Loucy (cell line): ENCODE data around the gene ALDH3A2.

ENCODE experiments used
- H2AFZ ChIP-seq: fragments of 200-600 bp; sonication (generic); 2 replicates; pipeline ENCODE4 v1.6.0; 2016; ENCODE audit warnings: antibody characterized with exemption, mild to moderate bottlenecking, low read length, moderate library complexity
- H3F3A ChIP-seq: fragments of 200-600 bp; 2 replicates; pipeline ENCODE4 v1.6.0; 2016; ENCODE audit warnings: antibody characterized with exemption, low read depth, mild to moderate bottlenecking
- H3K27me3 ChIP-seq: fragments of 200-600 bp; sonication (generic); 2 replicates; pipeline ENCODE4 v1.6.1; 2014; ENCODE audit warnings: low read length, mild to moderate bottlenecking; ENCODE audit not compliant: insufficient read depth, poor library complexity, severe bottlenecking
- H3K36me3 ChIP-seq: fragments of 200-600 bp; sonication (generic); 2 replicates; pipeline ENCODE4 v1.6.1; 2016; ENCODE audit warnings: low read length; ENCODE audit not compliant: insufficient read depth
- H3K4me1 ChIP-seq: fragments of 200-600 bp; sonication (generic); 2 replicates; pipeline ENCODE4 v1.5.1; 2014; ENCODE audit warnings: low read length, mild to moderate bottlenecking; ENCODE audit not compliant: insufficient read depth, poor library complexity, severe bottlenecking
- H3K4me2 ChIP-seq: fragments of 200-600 bp; sonication (generic); 2 replicates; pipeline ENCODE4 v1.6.0; 2014; ENCODE audit warnings: antibody characterized with exemption, low read length, low read depth, mild to moderate bottlenecking; ENCODE audit not compliant: poor library complexity, severe bottlenecking
- H3K4me3 ChIP-seq: fragments of 200-600 bp; sonication (generic); 2 replicates; pipeline ENCODE4 v1.5.1; 2014; ENCODE audit warnings: low read length, mild to moderate bottlenecking, mixed read lengths; ENCODE audit not compliant: poor library complexity, severe bottlenecking
- H3K79me2 ChIP-seq: fragments of 200-600 bp; sonication (generic); 2 replicates; pipeline ENCODE4 v1.6.1; 2014; ENCODE audit warnings: low read length; ENCODE audit not compliant: insufficient read depth
- H3K9ac ChIP-seq: fragments of 200-600 bp; sonication (generic); 2 replicates; pipeline ENCODE4 v1.6.0; 2014; ENCODE audit warnings: mild to moderate bottlenecking, low read depth, low read length, moderate library complexity; ENCODE audit not compliant: poor library complexity, severe bottlenecking
- H3K9me2 ChIP-seq: fragments of 200-600 bp; sonication (generic); replicated peaks from 2 replicates; pipeline ENCODE4 v1.6.1; 2016; ENCODE audit warnings: low read depth, low read length, mixed read lengths
- H3K9me3 ChIP-seq: fragments of 200-600 bp; sonication (generic); 2 replicates; pipeline ENCODE4 v1.6.1; 2014; ENCODE audit warnings: mild to moderate bottlenecking, antibody characterized with exemption, low read length, low read depth; ENCODE audit not compliant: insufficient read depth
- H4K20me1 ChIP-seq: fragments of 200-600 bp; sonication (generic); 2 replicates; pipeline ENCODE4 v1.6.0; 2014; ENCODE audit warnings: antibody characterized with exemption, low read length, mild to moderate bottlenecking; ENCODE audit not compliant: insufficient read depth, poor library complexity, severe bottlenecking
- CTCF ChIP-seq: fragments of 200-600 bp; sonication (generic); conservative IDR thresholded peaks from 2 replicates; pipeline ENCODE4 v1.5.1; 2014; ENCODE audit warnings: mild to moderate bottlenecking, antibody characterized with exemption, low read length
- EZH2phosphoT487 ChIP-seq: fragments of 200-600 bp; IDR thresholded peaks from 2 replicates; pipeline ENCODE4 v1.6.1; 2018; ENCODE audit warnings: antibody characterized with exemption, mild to moderate bottlenecking, moderate library complexity, borderline replicate concordance

ALDH3A2 gene

GRCh38 chr17:19720631-19721426 lies 72.3 kb downstream of the ALDH3A2 start:
- H3K79me2 ChIP-seq, result no peaks in the 10 kb centered on the region
- no peak overlapping the region for H3K4me3 ChIP-seq
- H3K27me3 ChIP-seq, result no peaks in the 10 kb centered on the region
- no peaks in the 10 kb centered on the region for H3K4me1 ChIP-seq
- H2AFZ ChIP-seq, result no peak overlapping the region
- no peaks in the 10 kb centered on the region for H4K20me1 ChIP-seq
- H3K4me2 ChIP-seq, result no peak overlapping the region
- TF ChIP-seq CTCF (no peak), EZH2phosphoT487 (no peak)
- no peaks in the 10 kb centered on the region for H3K36me3 ChIP-seq
- no peaks in the 10 kb centered on the region for H3K9me2 ChIP-seq
- no peaks in the 10 kb centered on the region for H3F3A ChIP-seq
- H3K9ac ChIP-seq, result no peak overlapping the region
- H3K9me3 ChIP-seq, result no peaks in the 10 kb centered on the region

- Histone ChIP-seq H3F3A (no peaks in the 10 kb centered on the region), H3K79me2 (no peaks in the 10 kb centered on the region), H3K27me3 (no peaks in the 10 kb centered on the region), H3K36me3 (no peaks in the 10 kb centered on the region), H3K4me2 (no peak overlapping the region), H3K4me1 (no peaks in the 10 kb centered on the region), H3K9me3 (no peaks in the 10 kb centered on the region), H3K9ac (no peak overlapping the region), H3K9me2 (no peaks in the 10 kb centered on the region), H2AFZ (no peak overlapping the region), H4K20me1 (no peaks in the 10 kb centered on the region), H3K4me3 (no peak overlapping the region)
- TF ChIP-seq CTCF (no peak), EZH2phosphoT487 (no peak)
These were observed 75.4 kb downstream of the ALDH3A2 start for GRCh38 chr17:19723964-19724363.

GRCh38 chr17:19724501-19725420 lies 76.2 kb downstream of the ALDH3A2 start:
- Histone ChIP-seq H3K4me3 (no peak overlapping the region), H3K27me3 (no peaks in the 10 kb centered on the region), H3K9me3 (no peaks in the 10 kb centered on the region), H3K4me1 (no peaks in the 10 kb centered on the region), H3K9ac (no peak overlapping the region), H3K79me2 (no peaks in the 10 kb centered on the region), H4K20me1 (no peaks in the 10 kb centered on the region), H3F3A (no peaks in the 10 kb centered on the region), H2AFZ (no peak overlapping the region), H3K36me3 (no peaks in the 10 kb centered on the region), H3K9me2 (no peaks in the 10 kb centered on the region), H3K4me2 (no peak overlapping the region)
- TF ChIP-seq EZH2phosphoT487 (no peak), CTCF (no peak)
